Islet of Langerhans (tissue), 1 donor: Measurements from ENCODE around the gene BIVM.

Experiments used
- FAIRE-seq: peaks from one replicate; lab custom pipeline; 2011; peaks lifted over from hg19 to GRCh38; lab: Jason Lieb, UNC

Gene BIVM

DNA sequence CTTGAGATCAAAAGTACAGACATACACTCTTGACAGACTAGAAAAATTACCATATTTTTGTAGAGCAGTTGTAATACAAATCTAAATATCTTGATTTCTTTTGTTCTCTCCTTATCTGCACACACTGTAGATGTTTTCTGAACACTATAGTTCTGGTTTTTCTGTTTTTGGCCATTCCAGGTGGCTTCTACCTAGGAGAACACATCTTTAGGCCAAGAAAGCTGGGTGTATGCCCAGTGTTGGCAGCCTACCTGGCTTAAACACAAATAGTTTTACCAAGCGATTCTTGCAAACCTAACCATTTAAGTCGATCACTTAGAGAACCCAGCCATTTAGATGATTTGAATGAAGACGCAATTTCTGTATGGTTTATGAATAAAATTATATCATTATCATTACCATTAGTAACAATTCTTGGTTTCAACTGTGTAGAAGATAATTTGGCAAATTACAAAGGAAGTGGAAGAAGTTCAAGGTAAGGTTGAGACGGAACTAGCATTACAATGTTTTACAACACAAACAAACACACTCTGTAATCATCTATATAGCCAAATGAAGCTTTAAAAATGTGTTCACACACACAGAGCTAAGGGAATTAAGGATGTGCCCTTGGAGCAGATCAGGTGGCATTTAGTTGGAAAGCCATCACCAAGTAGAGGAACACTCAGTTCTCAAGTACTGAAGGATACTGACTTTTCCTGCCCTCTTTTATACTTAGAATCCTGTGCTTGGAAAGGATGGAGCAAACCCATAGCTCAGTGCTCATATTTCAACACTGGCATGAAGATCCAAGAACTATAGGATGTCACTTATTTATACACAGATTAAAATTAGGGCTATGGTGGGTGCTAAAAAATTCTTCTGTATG lies 83.1 kb downstream of the BIVM start:
- no peak for FAIRE-seq
